Ovary (tissue), 3 donors: ENCODE measurements around the gene HSP90B1.

ENCODE experiments used
- POLR2A ChIP-seq: fragments of 450-650 bp; IDR thresholded peaks from one replicate; pipeline ENCODE4 v1.6.1; 2017; ENCODE audit warnings: antibody characterized with exemption, mild to moderate bottlenecking, moderate library complexity
- TF ChIP-seq, protein P1 (sequence below), 3 donors: fragments of 450-650 bp in 2 of 3; fragments of 200-600 bp in 1 of 3; IDR thresholded peaks; one replicate each; pipeline versions ENCODE4 v1.5.1 to v1.8.0; 2016 to 2022; ENCODE audit warnings: antibody characterized with exemption in 3 of 3, mild to moderate bottlenecking in 1 of 3
- donor health status: DM: no; HTN: no; CAD: no.

DNA sequence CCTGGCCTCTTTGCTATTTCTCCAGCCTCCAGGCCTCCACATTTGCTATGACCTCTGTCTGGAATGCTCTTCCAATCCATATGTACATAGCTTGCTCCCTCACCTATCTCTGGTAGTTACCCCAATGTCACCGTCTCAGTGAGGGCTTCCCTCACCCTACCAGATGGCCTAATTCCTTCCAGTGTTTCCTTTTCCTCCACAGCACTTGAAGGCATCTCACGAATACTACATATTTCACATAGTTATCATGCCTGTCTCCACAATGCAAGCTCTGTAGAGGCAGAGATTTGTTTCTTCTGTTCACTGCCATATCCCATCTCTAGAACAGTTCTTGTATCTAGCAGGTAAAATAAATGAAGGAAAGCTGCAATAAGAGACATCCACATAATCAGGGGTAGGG, 21.3 kb upstream of the HSP90B1 start:
- TF ChIP-seq, protein P1, sequence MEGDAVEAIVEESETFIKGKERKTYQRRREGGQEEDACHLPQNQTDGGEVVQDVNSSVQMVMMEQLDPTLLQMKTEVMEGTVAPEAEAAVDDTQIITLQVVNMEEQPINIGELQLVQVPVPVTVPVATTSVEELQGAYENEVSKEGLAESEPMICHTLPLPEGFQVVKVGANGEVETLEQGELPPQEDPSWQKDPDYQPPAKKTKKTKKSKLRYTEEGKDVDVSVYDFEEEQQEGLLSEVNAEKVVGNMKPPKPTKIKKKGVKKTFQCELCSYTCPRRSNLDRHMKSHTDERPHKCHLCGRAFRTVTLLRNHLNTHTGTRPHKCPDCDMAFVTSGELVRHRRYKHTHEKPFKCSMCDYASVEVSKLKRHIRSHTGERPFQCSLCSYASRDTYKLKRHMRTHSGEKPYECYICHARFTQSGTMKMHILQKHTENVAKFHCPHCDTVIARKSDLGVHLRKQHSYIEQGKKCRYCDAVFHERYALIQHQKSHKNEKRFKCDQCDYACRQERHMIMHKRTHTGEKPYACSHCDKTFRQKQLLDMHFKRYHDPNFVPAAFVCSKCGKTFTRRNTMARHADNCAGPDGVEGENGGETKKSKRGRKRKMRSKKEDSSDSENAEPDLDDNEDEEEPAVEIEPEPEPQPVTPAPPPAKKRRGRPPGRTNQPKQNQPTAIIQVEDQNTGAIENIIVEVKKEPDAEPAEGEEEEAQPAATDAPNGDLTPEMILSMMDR (IDR thresholded peaks at IDR 0.05), result no peak
- no peak for TF ChIP-seq POLR2A
